Hair follicular keratinocyte (primary cell): ENCODE results near the gene GMPS. TPM values are rescaled to one million over a fixed set of nuclear protein-coding genes. Genes with fewer than 3 reads are reported as not detected.

Experiments
- total RNA-seq: library from RNA; depleted of rRNA; stranded (reverse); fragments of >200 nt; gene quantifications from 2 replicates; pipeline ENCODE4 v1.2.3, GENCODE V29; 2015

The GMPS gene
- total RNA-seq, result 55.1 and 85.2 TPM in 2 replicates

GRCh38 chr3:155870133-155870944 lies at the start of gene GMPS:
TSS of gene GMPS (plus strand) at chr3:155870650. CDS start at chr3:155870871, 221 bp downstream.

DNA sequence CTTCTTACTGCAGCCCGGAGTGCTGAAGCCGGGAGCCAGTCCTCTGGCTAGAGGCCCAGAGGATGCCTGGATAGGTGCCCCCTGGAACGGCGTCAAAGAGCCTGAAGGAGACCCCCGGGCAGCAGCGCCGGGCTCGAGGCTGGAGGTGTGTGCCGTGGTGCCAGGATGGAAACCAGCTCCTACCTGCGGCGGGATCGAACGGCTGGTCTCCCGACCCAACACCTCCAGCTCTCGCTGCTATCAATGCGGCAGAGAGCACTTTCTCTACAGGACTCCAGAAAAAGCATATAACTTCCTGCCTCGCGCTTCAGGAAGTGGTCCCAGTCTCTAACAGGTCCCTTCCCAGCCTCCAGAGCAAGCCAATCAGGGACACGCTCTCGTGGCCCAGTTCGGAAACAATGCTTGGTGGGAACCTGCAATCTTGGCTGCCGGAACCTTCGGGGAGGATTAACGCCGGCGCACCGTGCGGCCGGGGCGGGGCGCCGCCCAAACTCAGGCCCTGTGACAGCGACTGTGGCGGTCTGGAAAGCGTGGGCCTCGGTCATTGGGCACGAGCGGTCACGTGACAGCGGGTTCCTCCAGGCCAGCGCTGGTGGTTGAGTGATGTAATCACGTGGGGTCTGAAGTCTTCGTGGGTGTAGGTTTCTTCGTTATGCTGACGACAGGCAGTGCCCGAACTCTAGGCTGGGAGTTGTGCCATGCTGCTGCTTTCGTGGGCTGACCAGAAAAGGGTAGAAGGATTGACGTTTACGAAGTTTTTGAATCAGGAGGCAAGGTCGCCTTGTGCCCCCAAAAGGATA lies 16.1 kb upstream of the GMPS start, which contains the start of gene SLC33A1:
Gene SLC33A1, minus strand, starts transcription at position 287 of the 800 bp plus-strand sequence. CDS start 430 bp downstream, outside the sequence.

Other genes starting within 250 kb of the GMPS start
- not detected in 2 replicates for gene PLCH1, start 125.6 kb upstream of the GMPS start, total RNA-seq
- gene C3orf33, start 64.4 kb upstream of the GMPS start, total RNA-seq, result 1.1 and 1.4 TPM in 2 replicates
- gene SLC33A1, start 16.2 kb upstream of the GMPS start, total RNA-seq, result 32.8 and 40.9 TPM in 2 replicates
- gene KCNAB1, start 249.9 kb downstream of the GMPS start, total RNA-seq, result not detected in 2 replicates